Tibial nerve (tissue), 4 donors: ENCODE results near the gene GMDS. TPM values are rescaled to one million over a fixed set of nuclear protein-coding genes. Genes with fewer than 3 reads are reported as not detected.
A peak's percentile ranks its signal among the peaks of the same experiment; 100 is the strongest.

Experiments used
- DNase-seq, 2 donors: peaks; one replicate each; pipeline ENCODE4 v3.0.0-alpha.2; 2019; ENCODE audit warnings: low spot score in 2 of 2
- H3K27ac ChIP-seq, 4 donors: fragments of 200-600 bp; sonication (generic) in 3 of 4; one replicate each; pipeline ENCODE4 v1.5.1; 2017 to 2019; ENCODE audit warnings: mild to moderate bottlenecking in 1 of 4
- H3K27me3 ChIP-seq, 2 donors: fragments of 200-600 bp; sonication (generic) in 1 of 2; one replicate each; pipeline versions ENCODE4 v1.5.1 to v1.6.0; 2017 to 2019
- H3K36me3 ChIP-seq, 3 donors: fragments of 200-600 bp; sonication (generic); one replicate each; pipeline ENCODE4 v1.5.1; 2018 to 2019
- H3K4me1 ChIP-seq, 4 donors: fragments of 200-600 bp; sonication (generic) in 3 of 4; one replicate each; pipeline ENCODE4 v1.5.1; 2017 to 2019
- H3K4me3 ChIP-seq, 4 donors: fragments of 200-600 bp; sonication (generic) in 3 of 4; one replicate each; pipeline ENCODE4 v1.5.1; 2017 to 2019; ENCODE audit warnings: mild to moderate bottlenecking in 1 of 4, moderate library complexity in 1 of 4
- H3K9me3 ChIP-seq, 4 donors: fragments of 200-600 bp; sonication (generic) in 3 of 4; one replicate each; pipeline ENCODE4 v1.5.1; 2017 to 2019
- EP300 ChIP-seq, 2 donors: sonication (generic); formaldehyde crosslinking; IDR thresholded peaks; one replicate each; pipeline ENCODE4 v1.6.1; 2017; ENCODE audit warnings: antibody characterized with exemption in 2 of 2, mild to moderate bottlenecking in 1 of 2
- POLR2A ChIP-seq, 2 donors: fragments of 450-650 bp; IDR thresholded peaks; one replicate each; pipeline ENCODE4 v1.6.1; 2017; ENCODE audit warnings: antibody characterized with exemption in 2 of 2, mild to moderate bottlenecking in 2 of 2, moderate library complexity in 2 of 2
- WGBS, 2 donors: methylation state at CpG; one replicate each; pipeline ENCODE4 v1.1.5; 2018; 5-methylcytosine and 5-hydroxymethylcytosine counted together
- total RNA-seq, 4 donors: library from RNA; depleted of rRNA; stranded (reverse); fragments of >200 nt; gene quantifications; one replicate each; pipeline ENCODE4 v1.1.0, GENCODE V29; 2016
- TF ChIP-seq, protein P1 (sequence below), 5 experiments: fragments of 200-600 bp in 3 of 5; fragments of 450-650 bp in 2 of 5; sonication (generic) in 3 of 5; IDR thresholded peaks; one replicate each; pipeline ENCODE4 v1.5.1; 2016 to 2019; ENCODE audit warnings: antibody characterized with exemption in 5 of 5, mild to moderate bottlenecking in 3 of 5, moderate library complexity in 2 of 5

Gene GMDS
- total RNA-seq, 4 donors from 2014 or later = 14.9 to 46.5 (median 32.8) TPM

DNA sequence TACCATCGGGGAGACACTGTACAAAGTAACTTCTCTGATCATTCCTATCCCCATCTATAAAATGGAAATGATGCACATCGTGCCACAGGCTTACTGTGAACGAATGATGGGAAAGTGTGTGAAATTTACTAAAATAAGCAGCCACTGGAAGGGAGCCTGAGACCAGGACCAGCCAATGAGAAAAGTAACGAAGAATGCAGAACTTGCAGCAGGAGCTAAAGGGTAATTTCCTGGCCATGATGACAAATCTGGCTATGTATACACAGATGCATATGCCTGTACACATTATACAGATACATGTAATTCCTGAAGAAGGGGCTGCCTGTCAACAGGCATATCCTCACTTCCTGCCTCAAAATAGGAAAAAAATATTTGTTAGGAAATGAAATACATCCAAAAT is 47.4 kb downstream of the GMDS start:
- TF ChIP-seq, protein P1, sequence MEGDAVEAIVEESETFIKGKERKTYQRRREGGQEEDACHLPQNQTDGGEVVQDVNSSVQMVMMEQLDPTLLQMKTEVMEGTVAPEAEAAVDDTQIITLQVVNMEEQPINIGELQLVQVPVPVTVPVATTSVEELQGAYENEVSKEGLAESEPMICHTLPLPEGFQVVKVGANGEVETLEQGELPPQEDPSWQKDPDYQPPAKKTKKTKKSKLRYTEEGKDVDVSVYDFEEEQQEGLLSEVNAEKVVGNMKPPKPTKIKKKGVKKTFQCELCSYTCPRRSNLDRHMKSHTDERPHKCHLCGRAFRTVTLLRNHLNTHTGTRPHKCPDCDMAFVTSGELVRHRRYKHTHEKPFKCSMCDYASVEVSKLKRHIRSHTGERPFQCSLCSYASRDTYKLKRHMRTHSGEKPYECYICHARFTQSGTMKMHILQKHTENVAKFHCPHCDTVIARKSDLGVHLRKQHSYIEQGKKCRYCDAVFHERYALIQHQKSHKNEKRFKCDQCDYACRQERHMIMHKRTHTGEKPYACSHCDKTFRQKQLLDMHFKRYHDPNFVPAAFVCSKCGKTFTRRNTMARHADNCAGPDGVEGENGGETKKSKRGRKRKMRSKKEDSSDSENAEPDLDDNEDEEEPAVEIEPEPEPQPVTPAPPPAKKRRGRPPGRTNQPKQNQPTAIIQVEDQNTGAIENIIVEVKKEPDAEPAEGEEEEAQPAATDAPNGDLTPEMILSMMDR (IDR thresholded peaks at IDR 0.05) = no peak
- no peak for TF ChIP-seq POLR2A (IDR thresholded peaks at IDR 0.05)
- no peak for TF ChIP-seq EP300 (IDR thresholded peaks at IDR 0.05)
- Histone ChIP-seq H3K27me3 (no peaks in the 10 kb centered on the region), H3K27ac (peak overlapping the region in 2 of 4 donors; percentile 58 to 70), H3K36me3 (no peaks in the 10 kb centered on the region), H3K9me3 (no peaks in the 10 kb centered on the region), H3K4me3 (no peak overlapping the region), H3K4me1 (peaks cover 0 to 30% (median 5%) of the 10 kb centered on the region in 4 donors)
- WGBS, 2 donors = 85 to 90% methylated on average over 4 of the region's 4 CpGs
- DNase-seq = no peak

DNA sequence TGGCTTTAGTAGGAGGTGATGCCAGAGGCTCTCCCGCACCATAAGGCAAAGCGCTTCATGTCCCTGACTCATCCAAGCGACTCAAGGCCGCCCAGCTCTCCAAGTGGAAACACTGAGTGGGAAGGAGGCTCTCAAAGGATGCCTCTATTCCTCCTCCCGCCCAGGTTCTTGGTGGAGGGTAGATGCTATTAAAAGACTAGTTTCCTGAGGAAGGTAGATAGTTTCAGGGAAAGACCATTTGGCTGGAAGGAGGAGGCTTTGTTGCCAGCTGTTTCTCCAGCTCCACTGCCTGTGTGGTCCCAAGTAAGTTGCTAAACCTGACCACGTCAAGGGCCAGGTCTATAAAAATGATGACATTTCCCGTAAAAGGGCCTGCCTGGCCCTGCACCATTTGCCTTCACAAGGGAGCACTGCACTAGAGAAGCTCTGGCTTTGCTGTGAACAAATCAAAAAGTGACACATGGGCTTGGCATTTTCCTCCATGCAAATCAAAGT is 48.2 kb downstream of the GMDS start:
- TF ChIP-seq EP300 (IDR thresholded peaks at IDR 0.05) (peak in 1 of 2 donors; percentile 86), POLR2A (IDR thresholded peaks at IDR 0.05) (no peak)
- Histone ChIP-seq H3K4me3 (no peak overlapping the region), H3K9me3 (no peaks in the 10 kb centered on the region), H3K4me1 (peaks cover 0 to 24% (median 4%) of the 10 kb centered on the region in 4 donors), H3K27ac (peak overlapping the region in 2 of 4 donors; percentile 58 to 70), H3K36me3 (no peaks in the 10 kb centered on the region), H3K27me3 (no peaks in the 10 kb centered on the region)
- whole genome bisulfite sequencing, 2 donors = 72 to 79% methylated on average over 7 of the region's 7 CpGs
- DNase-seq = peak; percentile 16 to 61

DNA sequence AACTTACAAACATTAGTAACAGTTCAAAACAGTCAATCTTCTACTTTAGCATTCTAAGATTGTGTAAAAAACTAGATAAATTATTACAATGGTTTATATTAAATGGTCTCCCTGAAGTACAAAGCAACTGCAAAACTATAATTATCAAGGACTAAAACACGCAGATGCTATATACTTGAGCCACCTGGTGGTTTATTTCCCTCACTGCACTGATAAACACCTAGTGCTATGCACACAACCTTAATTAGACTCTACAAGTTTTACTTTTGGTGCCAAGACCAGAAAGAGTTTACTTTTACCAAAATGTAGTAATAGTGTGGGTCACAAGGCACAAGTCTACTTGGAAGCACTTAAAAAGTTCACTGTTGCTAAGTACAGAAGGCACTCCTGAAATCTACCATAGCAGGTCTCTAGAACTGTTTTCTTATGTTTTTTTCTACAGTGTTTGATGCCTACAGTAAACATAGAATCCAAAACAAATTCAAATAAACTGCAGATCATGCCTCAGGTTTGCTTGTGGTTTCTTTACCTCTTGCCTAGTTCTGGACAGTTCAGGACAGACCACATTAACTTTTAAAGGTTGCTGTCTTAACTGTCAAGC is 49.2 kb downstream of the GMDS start:
- DNase-seq = peak in 1 of 2 donors; percentile 85
- TF ChIP-seq POLR2A (IDR thresholded peaks at IDR 0.05) (no peak), EP300 (IDR thresholded peaks at IDR 0.05) (peak in 1 of 2 donors; percentile 33)
- TF ChIP-seq, protein P1 (IDR thresholded peaks at IDR 0.05) = peak; percentile 52 to 75 (median 70)
- Histone ChIP-seq H3K4me1 (peaks cover 0 to 24% (median 4%) of the 10 kb centered on the region in 4 donors), H3K9me3 (no peaks in the 10 kb centered on the region), H3K27ac (peak overlapping the region in 1 of 4 donors; percentile 70), H3K36me3 (no peaks in the 10 kb centered on the region), H3K4me3 (no peak overlapping the region), H3K27me3 (no peaks in the 10 kb centered on the region)
- WGBS, 2 donors = 41 to 44% methylated on average over 1 of the region's 1 CpG

DNA sequence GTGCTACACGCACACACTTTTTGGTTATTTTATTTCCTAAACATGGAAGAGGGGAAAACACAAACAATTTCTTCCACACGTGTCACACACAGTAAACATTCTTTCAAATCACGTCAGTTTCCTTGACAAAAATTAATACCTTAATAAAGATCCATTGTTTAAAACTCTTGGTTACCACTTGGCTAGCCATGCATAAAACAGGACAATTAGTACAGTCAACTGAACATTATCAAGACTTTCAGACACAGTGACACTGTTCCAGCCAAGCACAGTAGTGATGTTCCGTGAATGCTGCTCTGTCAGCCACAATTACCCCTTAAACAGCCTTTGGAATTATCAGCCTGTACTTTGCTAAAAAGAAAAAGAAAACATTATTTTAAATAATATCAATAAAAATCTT is 50.8 kb downstream of the GMDS start:
- no peak for DNase-seq
- no peaks in the 10 kb centered on the region for H3K9me3 ChIP-seq
- 62 to 63% methylated on average over 4 of the region's 4 CpGs for WGBS, 2 donors
- H3K27me3 ChIP-seq = no peaks in the 10 kb centered on the region
- peaks cover 0 to 24% (median 4%) of the 10 kb centered on the region in 4 donors for H3K4me1 ChIP-seq
- no peaks in the 10 kb centered on the region for H3K36me3 ChIP-seq
- TF ChIP-seq, protein P1 (IDR thresholded peaks at IDR 0.05) = no peak
- TF ChIP-seq POLR2A (IDR thresholded peaks at IDR 0.05) (no peak), EP300 (IDR thresholded peaks at IDR 0.05) (no peak)
- H3K27ac ChIP-seq = no peak overlapping the region
- no peak overlapping the region for H3K4me3 ChIP-seq

DNA sequence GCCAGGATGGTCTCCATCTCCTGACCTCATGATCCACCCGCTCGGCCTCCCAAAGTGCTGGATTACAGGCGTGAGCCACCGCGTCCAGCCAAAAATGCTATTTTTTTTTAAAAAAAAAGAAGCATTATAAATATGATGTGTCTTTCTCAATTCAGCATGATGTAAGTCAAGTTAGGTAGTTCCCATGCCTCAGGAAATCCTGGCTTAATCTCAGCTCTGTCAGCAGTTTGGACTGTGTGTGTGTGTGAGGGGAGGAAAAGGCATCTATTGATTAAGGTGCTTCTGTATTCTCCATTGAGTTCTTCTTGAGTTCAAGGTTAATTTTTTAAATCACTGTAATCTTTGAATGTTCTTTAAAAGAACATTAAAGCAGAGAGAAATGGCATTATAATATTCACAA is 51.5 kb downstream of the GMDS start:
- H3K36me3 ChIP-seq = no peaks in the 10 kb centered on the region
- peaks cover 0 to 24% (median 4%) of the 10 kb centered on the region in 4 donors for H3K4me1 ChIP-seq
- no peak overlapping the region for H3K27ac ChIP-seq
- H3K27me3 ChIP-seq = no peaks in the 10 kb centered on the region
- WGBS, 2 donors = 95 to 96% methylated on average over 5 of the region's 5 CpGs
- H3K9me3 ChIP-seq = no peaks in the 10 kb centered on the region
- no peak for DNase-seq
- TF ChIP-seq POLR2A (IDR thresholded peaks at IDR 0.05) (no peak), EP300 (IDR thresholded peaks at IDR 0.05) (no peak)
- TF ChIP-seq, protein P1 (IDR thresholded peaks at IDR 0.05) = no peak
- H3K4me3 ChIP-seq = no peak overlapping the region
